ENCODE data around the gene APBB2.

Gene APBB2

GRCh38 chr4:41214136-41214824, at the start of gene APBB2:
Gene APBB2 (minus strand): TSS chr4:41214542. CDS start chr4:41033254, 181,288 bp downstream.
- Histone ChIP-seq H3K9ac (ENCODE audit: insufficient read length, low read depth) (peak within 1 kb of the TSS; percentile 91), H3K36me3 (ENCODE audit: insufficient read depth, insufficient read length, low read length) (no peaks in the 10 kb centered on the region), H3K4me3 (ENCODE audit: insufficient read length, low read depth) (peak within 1 kb of the TSS; percentile 68), H3K9me3 (ENCODE audit: insufficient read depth, low read length) (no peaks in the 10 kb centered on the region), H3K27me3 (ENCODE audit: insufficient read depth, insufficient read length) (peaks cover 20% of the 10 kb centered on the region), H3K4me1 (ENCODE audit: insufficient read depth, insufficient read length) (no peaks in the 10 kb centered on the region)
- DNase-seq (ENCODE audit: low read depth, low spot score), result peak; percentile 90
- no peak for TF ChIP-seq YY1 (IDR thresholded peaks at IDR 0.05; ENCODE audit: insufficient read depth, insufficient read length)
- no peak for TF ChIP-seq ZNF274 (IDR thresholded peaks at IDR 0.05; ENCODE audit: low read depth, low read length)
- no peak for TF ChIP-seq SUZ12 (IDR thresholded peaks at IDR 0.05; ENCODE audit: extremely low read depth, insufficient read depth, insufficient read length)

GRCh38 chr4:41262198-41262597, 47.9 kb upstream of the APBB2 start:
- no peaks in the 10 kb centered on the region for H3K9me3 ChIP-seq (ENCODE audit: insufficient read depth, low read length)
- TF ChIP-seq ZNF274 (IDR thresholded peaks at IDR 0.05; ENCODE audit: low read depth, low read length), result no peak
- TF ChIP-seq YY1 (IDR thresholded peaks at IDR 0.05; ENCODE audit: insufficient read depth, insufficient read length), result no peak
- TF ChIP-seq SUZ12 (IDR thresholded peaks at IDR 0.05; ENCODE audit: extremely low read depth, insufficient read depth, insufficient read length), result no peak
- H3K9ac ChIP-seq (ENCODE audit: insufficient read length, low read depth), result no peak overlapping the region
- no peak overlapping the region for H3K4me3 ChIP-seq (ENCODE audit: insufficient read length, low read depth)
- peaks cover 92% of the 10 kb centered on the region for H3K36me3 ChIP-seq (ENCODE audit: insufficient read depth, insufficient read length, low read length)
- no peaks in the 10 kb centered on the region for H3K27me3 ChIP-seq (ENCODE audit: insufficient read depth, insufficient read length)
- no peaks in the 10 kb centered on the region for H3K4me1 ChIP-seq (ENCODE audit: insufficient read depth, insufficient read length)
- no peak for DNase-seq (ENCODE audit: low read depth, low spot score)

- H3K9me3 ChIP-seq (ENCODE audit: insufficient read depth, low read length), result no peaks in the 10 kb centered on the region
- H3K4me1 ChIP-seq (ENCODE audit: insufficient read depth, insufficient read length), result no peaks in the 10 kb centered on the region
- H3K36me3 ChIP-seq (ENCODE audit: insufficient read depth, insufficient read length, low read length), result peaks cover 78% of the 10 kb centered on the region
- no peak overlapping the region for H3K9ac ChIP-seq (ENCODE audit: insufficient read length, low read depth)
- DNase-seq (ENCODE audit: low read depth, low spot score), result no peak
- TF ChIP-seq SUZ12 (IDR thresholded peaks at IDR 0.05; ENCODE audit: extremely low read depth, insufficient read depth, insufficient read length) (no peak), YY1 (IDR thresholded peaks at IDR 0.05; ENCODE audit: insufficient read depth, insufficient read length) (no peak), ZNF274 (IDR thresholded peaks at IDR 0.05; ENCODE audit: low read depth, low read length) (no peak)
- no peak overlapping the region for H3K4me3 ChIP-seq (ENCODE audit: insufficient read length, low read depth)
- H3K27me3 ChIP-seq (ENCODE audit: insufficient read depth, insufficient read length), result no peaks in the 10 kb centered on the region
Observed at GRCh38 chr4:41260116-41260733, 45.9 kb upstream of the APBB2 start.

GRCh38 chr4:41258783-41259182, 44.4 kb upstream of the APBB2 start:
- Histone ChIP-seq H3K27me3 (ENCODE audit: insufficient read depth, insufficient read length) (no peaks in the 10 kb centered on the region), H3K4me3 (ENCODE audit: insufficient read length, low read depth) (peak overlapping the region; percentile 1), H3K9me3 (ENCODE audit: insufficient read depth, low read length) (no peaks in the 10 kb centered on the region), H3K4me1 (ENCODE audit: insufficient read depth, insufficient read length) (no peaks in the 10 kb centered on the region), H3K36me3 (ENCODE audit: insufficient read depth, insufficient read length, low read length) (peaks cover 64% of the 10 kb centered on the region), H3K9ac (ENCODE audit: insufficient read length, low read depth) (no peak overlapping the region)
- DNase-seq (ENCODE audit: low read depth, low spot score), result no peak
- TF ChIP-seq ZNF274 (IDR thresholded peaks at IDR 0.05; ENCODE audit: low read depth, low read length), result no peak
- no peak for TF ChIP-seq SUZ12 (IDR thresholded peaks at IDR 0.05; ENCODE audit: extremely low read depth, insufficient read depth, insufficient read length)
- no peak for TF ChIP-seq YY1 (IDR thresholded peaks at IDR 0.05; ENCODE audit: insufficient read depth, insufficient read length)

GRCh38 chr4:41257906-41258305, 43.6 kb upstream of the APBB2 start:
- no peak for DNase-seq (ENCODE audit: low read depth, low spot score)
- H3K27me3 ChIP-seq (ENCODE audit: insufficient read depth, insufficient read length), result no peaks in the 10 kb centered on the region
- H3K9me3 ChIP-seq (ENCODE audit: insufficient read depth, low read length), result no peaks in the 10 kb centered on the region
- no peaks in the 10 kb centered on the region for H3K4me1 ChIP-seq (ENCODE audit: insufficient read depth, insufficient read length)
- peak overlapping the region; percentile 86 for H3K9ac ChIP-seq (ENCODE audit: insufficient read length, low read depth)
- peaks cover 55% of the 10 kb centered on the region for H3K36me3 ChIP-seq (ENCODE audit: insufficient read depth, insufficient read length, low read length)
- no peak for TF ChIP-seq YY1 (IDR thresholded peaks at IDR 0.05; ENCODE audit: insufficient read depth, insufficient read length)
- H3K4me3 ChIP-seq (ENCODE audit: insufficient read length, low read depth), result peak overlapping the region; percentile 81

- TF ChIP-seq YY1 (IDR thresholded peaks at IDR 0.05; ENCODE audit: insufficient read depth, insufficient read length), result no peak
- TF ChIP-seq ZNF274 (IDR thresholded peaks at IDR 0.05; ENCODE audit: low read depth, low read length), result no peak
- TF ChIP-seq SUZ12 (IDR thresholded peaks at IDR 0.05; ENCODE audit: extremely low read depth, insufficient read depth, insufficient read length), result no peak
- no peaks in the 10 kb centered on the region for H3K27me3 ChIP-seq (ENCODE audit: insufficient read depth, insufficient read length)
- no peaks in the 10 kb centered on the region for H3K9me3 ChIP-seq (ENCODE audit: insufficient read depth, low read length)
- peak overlapping the region; percentile 86 for H3K9ac ChIP-seq (ENCODE audit: insufficient read length, low read depth)
- H3K4me3 ChIP-seq (ENCODE audit: insufficient read length, low read depth), result peak overlapping the region; percentile 81
- no peak for DNase-seq (ENCODE audit: low read depth, low spot score)
- H3K36me3 ChIP-seq (ENCODE audit: insufficient read depth, insufficient read length, low read length), result peaks cover 50% of the 10 kb centered on the region
- no peaks in the 10 kb centered on the region for H3K4me1 ChIP-seq (ENCODE audit: insufficient read depth, insufficient read length)
Observed at GRCh38 chr4:41257257-41257901, 43.0 kb upstream of the APBB2 start.

GRCh38 chr4:41256740-41257256, 42.5 kb upstream of the APBB2 start, which contains the start of gene UCHL1:
Gene UCHL1 (plus strand): TSS chr4:41256928. CDS start chr4:41256977, 49 bp downstream.
- H3K9ac ChIP-seq (ENCODE audit: insufficient read length, low read depth), result peak within 1 kb of the TSS; percentile 86
- peaks cover 44% of the 10 kb centered on the region for H3K36me3 ChIP-seq (ENCODE audit: insufficient read depth, insufficient read length, low read length)
- peak; percentile 86 for DNase-seq (ENCODE audit: low read depth, low spot score)
- no peaks in the 10 kb centered on the region for H3K9me3 ChIP-seq (ENCODE audit: insufficient read depth, low read length)
- H3K4me1 ChIP-seq (ENCODE audit: insufficient read depth, insufficient read length), result no peaks in the 10 kb centered on the region
- H3K27me3 ChIP-seq (ENCODE audit: insufficient read depth, insufficient read length), result no peaks in the 10 kb centered on the region
- peak within 1 kb of the TSS; percentile 81 for H3K4me3 ChIP-seq (ENCODE audit: insufficient read length, low read depth)
- no peak for TF ChIP-seq SUZ12 (IDR thresholded peaks at IDR 0.05; ENCODE audit: extremely low read depth, insufficient read depth, insufficient read length)
- no peak for TF ChIP-seq YY1 (IDR thresholded peaks at IDR 0.05; ENCODE audit: insufficient read depth, insufficient read length)
- no peak for TF ChIP-seq ZNF274 (IDR thresholded peaks at IDR 0.05; ENCODE audit: low read depth, low read length)
